ENCODE data around the gene SLC16A12.

GRCh38 chr10:89458784-89459183, 76.6 kb downstream of the SLC16A12 start:
- TF ChIP-seq IRF2 (CRISPR knock-in tag; IDR thresholded peaks at IDR 0.05) (no peak), MNT (IDR thresholded peaks at IDR 0.05) (no peak), CTCF (CRISPR knock-in tag; IDR thresholded peaks at IDR 0.05) (no peak), TARDBP (CRISPR knock-in tag; IDR thresholded peaks at IDR 0.05) (no peak), PREB (CRISPR knock-in tag; IDR thresholded peaks at IDR 0.05) (no peak), E2F2 (CRISPR knock-in tag; IDR thresholded peaks at IDR 0.05; ENCODE audit: borderline replicate concordance) (no peak)
